SHP77 (cell line): ENCODE measurements around the gene PRSS38.

ENCODE experiments used
- DNase-seq, 2 experiments: peaks; one replicate each; lab custom pipeline; 2025; lab: John Stamatoyannopoulos, UW

Gene PRSS38

DNA sequence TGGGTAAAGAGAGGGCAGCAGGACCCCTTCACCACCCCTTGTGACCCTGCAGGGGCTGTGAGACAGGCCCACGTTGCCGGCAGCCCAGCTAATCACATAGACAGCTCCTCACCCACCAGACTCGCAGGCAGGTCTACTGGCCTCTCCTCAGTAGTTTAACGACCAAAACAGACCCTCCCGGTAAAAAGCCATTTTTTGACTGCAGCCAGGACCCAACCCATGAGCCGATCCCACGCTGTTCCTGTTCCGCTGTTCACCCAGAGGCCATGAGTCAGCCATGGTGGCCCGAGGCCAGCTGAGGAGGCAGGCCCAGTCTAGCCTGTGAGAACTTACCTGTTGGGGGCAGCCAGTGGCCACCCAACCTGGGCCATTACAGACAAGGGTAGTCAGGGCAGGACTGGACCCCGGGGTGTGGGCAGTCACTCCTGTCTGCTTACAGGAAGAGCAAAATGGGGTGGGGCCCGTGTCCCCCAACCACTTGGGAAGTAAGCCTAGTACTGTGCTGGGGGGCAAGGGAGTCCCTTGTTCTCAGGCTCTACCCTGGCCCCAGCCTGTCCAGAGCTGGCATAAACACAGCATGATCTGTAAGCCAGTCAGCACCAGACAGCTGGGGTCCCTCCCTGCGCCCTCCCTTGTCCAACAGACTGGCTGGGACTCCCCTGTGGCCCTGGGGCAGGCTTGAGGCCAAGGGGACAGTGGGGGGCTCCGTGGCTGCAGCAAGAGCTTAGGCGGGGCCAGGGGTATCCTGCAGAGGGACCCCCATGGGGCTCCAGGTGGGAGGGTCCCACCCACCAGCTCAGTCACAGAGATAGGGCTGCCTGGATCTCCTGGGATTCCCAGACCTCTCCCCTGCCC is 70.4 kb downstream of the PRSS38 start:
- no peak for DNase-seq

DNA sequence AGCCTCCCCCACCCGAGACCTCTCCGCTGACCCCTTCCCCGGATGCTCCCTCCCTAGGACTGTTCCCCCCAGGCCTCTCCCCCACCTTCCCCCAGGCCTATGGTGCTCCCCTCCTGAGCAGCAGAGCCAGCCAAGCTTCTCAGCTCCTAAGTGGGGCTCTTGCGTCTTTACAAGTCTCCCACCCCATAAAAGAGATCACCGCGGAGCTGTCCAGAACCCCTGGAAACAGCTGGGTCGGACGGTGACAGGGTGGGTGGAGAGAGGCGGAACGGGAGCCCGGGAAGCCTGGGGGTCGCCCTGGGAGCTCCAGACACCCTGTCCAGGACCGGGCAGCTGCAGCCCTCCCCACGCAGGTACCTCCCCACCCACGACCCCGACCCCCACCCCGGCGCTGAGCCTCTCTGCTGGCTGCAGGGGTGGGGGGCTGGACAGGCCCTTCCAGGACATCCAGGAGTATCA is 71.1 kb downstream of the PRSS38 start:
- DNase-seq: no peak

DNA sequence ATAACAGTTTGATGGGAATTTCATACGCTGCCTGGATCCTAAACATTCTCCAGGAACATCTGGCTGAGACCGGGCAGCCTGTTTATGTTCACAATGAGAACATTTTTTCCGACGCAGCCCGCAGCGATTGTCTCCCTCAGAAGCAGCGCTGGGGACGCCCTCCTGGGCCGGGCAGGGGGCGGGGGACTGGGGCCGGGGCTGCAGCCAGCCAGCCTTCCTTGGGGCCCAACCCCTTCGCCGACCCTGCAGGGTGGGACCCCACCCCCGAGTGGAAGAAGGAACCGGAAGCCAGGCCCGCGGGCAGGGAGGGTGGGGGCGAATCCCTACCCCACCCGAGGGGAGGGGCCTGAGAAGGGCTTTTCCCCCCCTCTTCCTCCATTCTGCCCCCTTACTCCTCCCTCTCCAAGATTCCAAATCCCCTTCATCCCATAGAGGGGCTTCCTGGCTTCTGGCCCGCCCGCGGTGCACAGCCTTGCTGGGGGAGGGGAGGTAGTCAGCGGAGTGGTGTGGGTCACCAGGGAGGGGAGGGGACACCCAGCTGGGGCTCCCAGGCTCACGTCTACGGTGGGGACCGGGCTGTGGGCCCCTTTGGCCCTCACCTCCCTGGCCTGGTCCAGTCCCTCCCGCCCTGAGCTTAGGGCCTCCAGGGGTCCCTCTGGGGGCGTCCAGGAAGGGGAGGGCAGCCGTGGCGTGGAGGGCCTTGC is 71.7 kb downstream of the PRSS38 start:
- DNase-seq: no peak

DNA sequence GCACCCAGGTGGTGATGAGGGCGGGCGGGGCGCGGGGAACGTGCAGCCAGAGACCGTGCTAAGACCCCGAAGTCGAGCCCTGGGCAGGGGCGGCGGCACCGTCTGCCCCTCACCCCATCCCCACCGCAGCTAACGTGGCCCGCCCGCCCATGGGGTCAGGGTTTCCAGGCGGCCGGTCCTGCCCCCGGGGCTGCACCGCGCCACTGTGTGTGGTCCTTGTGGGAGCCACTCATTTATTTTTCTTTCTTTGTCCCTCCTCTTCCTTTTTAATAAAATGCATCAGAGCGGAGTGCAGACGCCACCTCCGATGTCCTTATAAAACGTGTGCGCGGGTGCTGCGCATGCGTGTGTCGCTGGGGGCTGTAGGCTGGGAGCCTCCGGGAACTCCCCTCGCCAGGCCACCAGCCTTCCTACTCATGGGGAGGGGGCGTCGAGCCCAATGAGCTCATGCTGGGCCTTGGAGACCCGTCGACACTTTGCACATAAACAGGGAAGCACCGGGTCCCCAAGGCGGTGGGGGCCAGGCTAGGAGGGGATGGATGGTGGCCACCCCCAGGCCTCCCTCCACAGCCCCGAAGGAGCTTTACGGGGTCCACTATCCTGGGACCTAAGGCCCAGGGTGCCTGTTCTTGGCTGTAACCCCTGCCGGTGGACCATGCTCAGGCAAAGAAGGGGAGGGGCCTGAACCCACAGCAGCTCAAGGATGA is 72.4 kb downstream of the PRSS38 start:
- DNase-seq: no peak

DNA sequence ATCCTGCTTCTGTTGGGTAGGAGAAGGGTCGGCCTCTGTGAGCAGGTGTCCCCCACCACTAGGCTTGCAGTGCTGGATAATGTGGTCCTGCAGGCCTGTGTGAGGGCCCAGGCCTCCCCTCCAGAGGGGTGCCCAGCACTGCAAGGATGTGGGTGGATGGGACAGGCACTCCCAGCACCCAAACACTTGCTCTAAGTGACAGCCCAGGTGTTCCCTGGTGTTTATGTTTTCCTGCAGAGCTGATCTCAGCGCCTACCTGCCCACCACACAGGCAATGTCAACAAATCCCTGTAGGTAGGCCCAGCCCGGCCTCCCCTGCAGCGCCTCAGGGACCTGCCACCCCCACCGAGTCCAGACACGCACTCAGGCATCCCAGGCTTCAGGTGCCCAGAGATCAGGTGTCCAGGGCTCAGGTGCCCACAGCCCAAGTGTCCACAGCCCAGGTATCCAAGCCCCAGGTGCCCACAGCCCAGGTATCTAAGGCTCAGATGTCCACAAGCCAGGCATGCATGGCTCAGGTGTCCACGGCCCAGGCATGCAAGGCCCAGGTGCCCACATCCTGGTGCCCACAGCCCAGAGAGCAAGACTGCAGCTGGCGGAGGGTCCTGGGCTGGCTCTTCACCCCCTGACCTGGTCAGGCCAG is 73.0 kb downstream of the PRSS38 start:
- no peak for DNase-seq

DNA sequence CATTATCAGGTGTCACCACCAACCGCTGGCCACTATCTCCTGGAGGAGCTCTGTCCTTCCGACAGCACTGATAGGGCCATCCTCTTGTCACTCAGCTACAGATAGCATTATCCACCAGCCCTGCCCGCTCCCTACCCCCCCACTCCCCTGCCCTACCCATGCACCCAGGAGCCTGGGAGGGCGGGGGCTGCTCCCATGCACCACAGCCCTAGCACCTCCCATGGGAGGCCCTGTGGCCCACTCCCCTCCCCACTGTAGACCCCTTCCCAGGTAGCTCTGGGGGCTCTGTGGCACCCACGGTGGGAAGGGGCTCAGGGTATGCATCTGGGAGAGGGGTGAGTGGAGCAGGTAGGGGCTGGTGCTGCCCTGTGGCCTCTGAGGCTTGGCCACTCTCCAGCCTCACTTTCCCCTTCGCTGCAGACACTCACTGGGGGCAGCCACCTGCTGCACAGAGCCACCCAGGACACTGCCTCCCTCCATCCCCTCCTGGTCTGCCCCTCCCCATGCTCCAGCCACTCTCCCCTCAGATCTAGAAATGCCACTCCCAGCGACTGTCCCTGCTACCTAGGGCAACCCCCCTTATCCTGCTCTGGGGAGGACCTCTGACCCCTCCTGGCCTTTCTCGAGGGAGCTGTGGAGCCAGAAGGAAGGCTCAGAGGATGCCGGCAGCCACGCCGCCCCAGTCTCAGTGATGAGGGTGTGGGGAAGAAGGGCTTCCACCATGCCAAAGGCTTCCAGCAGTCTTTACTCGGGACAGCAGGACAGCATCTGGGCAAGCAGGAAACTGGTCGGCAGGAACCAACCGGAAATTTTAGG is 73.8 kb downstream of the PRSS38 start:
- DNase-seq: no peak

DNA sequence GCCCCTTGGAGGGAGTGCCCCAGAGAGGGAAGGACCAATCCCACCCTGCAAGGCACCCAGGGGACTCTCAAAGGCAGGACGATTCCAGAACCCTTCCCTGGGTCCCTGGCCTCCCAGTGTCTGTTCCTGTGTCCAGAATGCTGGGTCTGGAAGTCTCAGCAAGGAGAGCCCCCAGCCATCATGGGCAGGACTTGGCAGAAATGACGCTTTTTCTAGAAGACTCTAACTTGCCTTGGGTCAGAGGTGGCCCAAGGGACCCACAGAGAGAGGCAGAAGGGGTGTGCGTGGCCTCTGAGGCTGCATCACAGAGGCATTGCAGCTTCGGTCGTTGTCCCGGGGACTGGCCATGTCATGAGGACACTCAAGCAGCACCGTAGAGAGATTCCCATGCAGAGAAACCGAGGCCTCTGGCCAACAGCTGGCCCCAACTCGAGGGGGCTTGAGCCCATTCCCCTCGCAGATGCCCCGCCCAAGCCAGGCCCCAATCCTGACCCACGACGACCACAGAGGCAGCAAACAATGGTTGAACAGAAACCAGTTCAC is 74.5 kb downstream of the PRSS38 start:
- no peak for DNase-seq

DNA sequence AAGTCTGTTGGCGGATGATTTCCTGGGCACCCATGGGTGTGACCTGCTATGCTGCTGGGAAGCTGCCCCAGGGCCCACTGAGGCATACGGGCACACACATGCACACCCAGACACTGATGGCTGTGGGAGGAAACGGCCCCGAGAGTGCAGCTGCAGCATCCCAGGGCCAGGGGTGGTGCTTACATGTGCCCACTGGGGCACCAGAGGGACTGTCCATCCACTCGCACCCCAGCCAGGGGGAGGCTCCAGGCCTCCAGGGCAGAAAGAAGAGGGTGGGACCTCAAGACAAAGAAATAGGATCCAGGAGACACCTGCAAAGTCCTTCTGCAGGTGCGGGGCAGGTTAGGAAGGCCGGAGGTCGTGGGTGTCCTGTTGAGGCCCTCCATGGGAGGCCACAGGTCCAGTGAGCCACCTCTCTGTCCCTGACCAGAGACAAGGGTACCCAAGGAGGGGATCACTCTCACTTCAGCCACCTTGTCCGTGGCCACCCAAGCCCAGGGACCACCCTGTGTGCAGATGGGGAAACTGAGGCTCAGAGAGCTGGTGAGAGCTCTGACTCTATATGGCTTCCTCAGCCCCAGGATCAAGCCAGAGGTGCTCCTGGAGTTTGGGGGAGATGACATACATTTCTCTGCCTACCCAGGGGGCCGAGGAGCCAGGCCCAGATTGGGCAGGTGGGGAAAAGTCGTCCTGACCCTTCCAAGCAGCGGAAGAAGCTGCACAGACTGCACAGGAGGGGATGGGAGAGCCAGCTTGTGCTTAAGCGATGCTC is 75.2 kb downstream of the PRSS38 start:
- DNase-seq: no peak

DNA sequence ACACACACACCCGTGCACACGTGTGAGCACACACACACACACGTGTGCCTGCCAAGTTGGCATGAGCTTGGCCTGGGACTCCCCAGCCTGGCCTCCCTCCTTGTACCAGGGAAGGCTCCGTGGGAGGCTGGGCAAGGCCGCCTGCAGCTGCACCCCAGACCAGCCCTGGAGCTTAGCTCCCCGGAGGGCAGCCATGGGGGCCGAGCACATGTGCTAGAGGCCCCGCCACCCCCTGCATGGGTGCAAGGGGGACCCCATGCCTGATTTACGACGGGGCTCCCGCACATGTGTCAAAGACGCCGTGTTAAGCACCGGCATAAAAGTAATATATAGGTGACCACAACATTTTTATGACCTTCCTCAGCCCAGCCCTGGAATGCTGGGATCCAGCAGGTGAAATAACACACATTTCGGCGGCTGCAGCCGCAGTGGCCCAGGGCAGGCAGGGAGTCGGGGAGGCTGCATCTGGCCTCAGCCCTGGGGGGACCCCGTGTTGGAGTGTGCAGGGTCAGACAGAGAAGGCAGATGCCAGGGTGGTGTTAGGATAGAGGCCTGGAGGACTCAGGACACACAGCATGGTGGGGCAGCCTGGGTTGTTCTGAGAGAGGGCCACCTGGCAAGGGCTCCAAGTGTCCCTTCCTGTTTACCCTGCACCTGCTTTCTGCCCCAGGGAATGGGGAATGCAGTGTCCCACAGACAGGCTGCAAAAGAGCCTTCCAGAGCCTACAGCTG is 75.9 kb downstream of the PRSS38 start:
- no peak for DNase-seq

DNA sequence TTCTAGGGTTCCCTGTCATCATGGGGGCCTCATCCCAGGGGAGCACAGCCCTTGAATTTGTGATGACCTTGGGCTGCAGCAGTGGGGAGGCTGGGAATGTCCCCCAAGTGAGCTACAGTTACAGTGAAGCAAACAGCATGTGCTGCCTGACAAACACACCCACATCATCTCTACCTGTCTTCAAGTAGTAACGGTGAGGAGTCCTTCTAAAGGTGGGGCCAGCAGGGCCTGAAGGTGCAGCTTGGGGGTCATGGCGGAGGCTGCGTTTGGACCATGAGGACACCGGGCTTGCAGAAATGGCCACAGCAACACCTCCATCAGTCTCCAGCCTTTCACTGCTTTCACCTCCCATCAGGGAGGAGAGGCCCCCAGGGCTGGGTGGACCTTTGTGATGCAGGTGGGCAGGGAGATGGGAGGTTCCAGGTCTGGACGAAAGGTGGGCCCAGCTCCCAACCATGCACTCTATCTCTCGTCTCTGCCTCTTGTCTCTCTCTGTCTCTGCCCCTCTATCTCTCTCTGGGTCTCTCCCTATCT is 76.5 kb downstream of the PRSS38 start:
- DNase-seq: no peak

DNA sequence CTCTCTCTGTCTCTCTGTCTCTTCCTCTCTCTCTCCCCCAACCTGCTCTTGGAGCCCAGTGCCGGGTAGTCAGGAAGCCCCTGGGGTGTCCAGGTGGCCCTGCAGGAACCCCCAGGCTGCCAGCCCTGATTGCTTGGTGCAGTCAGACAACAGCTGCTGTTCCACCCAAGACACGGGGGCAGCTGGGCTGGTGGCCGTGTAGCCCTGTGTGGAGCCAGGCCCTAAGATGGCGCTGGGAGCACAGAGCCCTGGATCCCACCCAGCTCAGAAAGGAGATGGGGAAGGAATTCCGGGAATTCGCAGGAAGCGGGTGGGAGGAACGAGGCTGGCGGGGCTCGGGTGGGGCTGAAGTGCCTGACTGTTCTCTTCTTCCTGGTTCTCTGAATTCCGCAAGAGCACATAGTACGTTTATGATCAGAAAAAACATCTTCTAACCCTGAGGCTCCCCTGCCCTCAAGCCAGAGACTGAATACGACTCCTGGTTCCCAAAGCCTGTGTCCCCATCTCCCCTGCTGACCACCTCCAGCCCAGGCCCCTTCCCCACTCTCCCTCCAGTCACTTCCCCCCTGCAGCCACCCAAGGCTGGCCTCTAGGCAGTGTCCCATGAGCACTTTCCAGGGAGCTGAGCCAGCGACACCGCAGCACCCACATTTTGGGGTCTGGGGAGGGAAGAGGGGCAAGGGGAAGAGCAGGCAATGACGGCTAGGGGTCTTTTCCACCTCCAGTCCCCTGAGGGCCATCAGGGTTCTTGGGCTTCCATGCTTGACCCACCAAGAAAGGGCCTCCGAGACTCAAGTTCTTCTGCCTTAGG is 77.2 kb downstream of the PRSS38 start:
- no peak for DNase-seq

DNA sequence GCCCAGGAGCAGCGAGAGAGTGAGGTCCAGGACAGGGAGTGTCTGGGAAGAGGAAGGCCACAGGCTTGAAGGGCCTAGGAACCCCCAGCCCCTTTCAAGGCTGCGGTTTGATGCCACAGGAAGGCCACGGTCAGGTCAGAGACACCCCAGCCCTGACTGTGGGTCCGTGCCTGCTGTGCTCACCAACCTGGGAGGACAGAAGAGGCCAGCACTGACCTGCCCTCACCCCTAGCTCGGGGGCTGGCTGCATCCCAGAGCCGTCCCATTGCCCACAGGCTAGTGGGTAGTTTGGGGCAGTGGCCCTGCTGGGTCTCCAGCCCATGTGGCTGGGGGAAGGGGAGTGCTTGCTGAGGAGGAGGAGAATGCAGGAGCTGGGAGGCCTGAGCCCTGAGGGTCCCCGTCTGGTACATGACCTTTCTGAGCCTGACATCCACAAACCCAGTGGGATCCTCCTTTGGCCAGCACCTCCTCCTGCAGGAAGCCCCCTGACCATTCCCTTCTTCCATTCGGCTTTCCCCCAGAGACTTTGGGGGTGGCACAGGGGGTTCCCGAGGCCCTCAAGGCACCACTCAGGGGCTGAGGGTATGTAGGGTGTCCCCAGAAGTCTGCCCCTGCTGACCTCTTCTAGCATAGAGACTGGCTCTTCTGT is 77.9 kb downstream of the PRSS38 start:
- no peak for DNase-seq

DNA sequence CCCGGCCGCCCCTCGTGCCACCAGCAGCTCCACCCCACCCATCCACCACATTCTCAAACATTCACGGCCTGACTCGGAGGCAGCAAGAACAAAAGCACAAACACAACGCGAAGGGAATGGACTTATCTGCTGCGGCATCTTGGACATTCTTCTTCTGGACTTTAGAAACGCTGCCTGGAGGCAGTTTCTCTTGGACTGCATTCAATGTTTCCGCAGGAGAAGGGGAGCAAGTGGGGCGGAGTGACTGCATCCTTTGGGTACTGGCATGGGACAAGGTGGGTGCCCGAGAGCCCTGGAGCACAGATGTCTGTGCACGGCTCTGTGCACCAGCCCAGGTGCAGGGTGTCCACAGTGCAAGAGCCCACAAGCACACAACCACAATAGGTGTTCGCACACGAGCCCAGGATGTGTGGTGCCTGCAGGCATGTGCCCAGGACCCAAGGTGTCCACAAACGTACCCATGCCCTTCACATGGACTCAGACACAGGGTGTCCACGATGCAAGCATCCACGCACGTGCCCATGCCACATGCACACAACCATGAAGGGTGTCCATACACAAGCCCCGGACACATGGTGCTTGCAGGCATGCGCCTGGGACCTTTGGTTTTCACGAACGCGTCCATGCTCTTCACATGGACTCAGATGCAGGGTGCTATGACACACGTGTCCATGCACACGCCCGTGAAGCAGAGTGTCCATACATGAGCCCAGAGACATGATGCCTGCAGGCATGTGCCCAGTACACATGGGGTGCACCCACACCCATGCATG is 78.7 kb downstream of the PRSS38 start:
- DNase-seq: no peak

DNA sequence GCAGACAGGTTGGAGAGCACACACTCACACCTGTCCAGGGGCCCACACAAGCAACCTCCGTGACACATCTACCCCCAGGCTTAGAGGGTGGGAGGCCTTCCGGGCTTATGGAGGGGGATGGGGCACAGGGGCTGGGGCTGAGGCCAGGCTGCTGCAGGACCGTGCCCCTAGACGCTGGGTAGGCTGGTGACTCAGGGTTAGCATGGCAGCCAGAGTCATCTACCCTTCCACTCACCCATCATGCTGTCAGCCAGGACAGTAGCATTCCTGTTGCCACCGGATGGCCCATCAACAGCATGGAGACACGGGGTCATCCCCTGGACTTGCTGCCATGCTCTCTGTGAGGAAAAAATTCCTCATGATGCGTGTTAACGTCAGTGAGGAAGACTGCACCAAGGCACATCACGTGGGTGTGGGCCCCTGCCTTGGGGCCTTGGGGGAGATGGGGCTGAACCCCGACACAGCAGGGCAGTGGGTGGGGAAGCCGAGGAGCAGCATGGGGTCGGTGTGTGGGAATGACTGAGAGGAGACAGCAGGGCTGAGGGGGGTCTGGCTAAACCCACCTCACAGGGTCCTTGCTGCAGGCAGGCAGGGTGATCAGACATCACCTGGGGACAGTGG is 79.5 kb downstream of the PRSS38 start:
- DNase-seq: no peak
